Colonic mucosa (tissue), 4 donors: ENCODE results near the gene GMFB. TPM values are rescaled to one million over a fixed set of nuclear protein-coding genes. Genes with fewer than 3 reads are reported as not detected.

Experiments used
- DNase-seq: peaks from one replicate; pipeline ENCODE4 v3.0.0-alpha.2; 2020
- H3K27ac ChIP-seq: fragments of 200-600 bp; one replicate; pipeline ENCODE4 v1.8.0; 2021
- H3K27me3 ChIP-seq: fragments of 200-600 bp; one replicate; pipeline ENCODE4 v1.8.0; 2021
- H3K36me3 ChIP-seq: fragments of 200-600 bp; one replicate; pipeline ENCODE4 v1.8.0; 2021
- H3K4me1 ChIP-seq: fragments of 200-600 bp; one replicate; pipeline ENCODE4 v1.8.0; 2021; ENCODE audit warnings: mild to moderate bottlenecking
- H3K4me3 ChIP-seq: fragments of 200-600 bp; one replicate; pipeline ENCODE4 v1.8.0; 2021
- H3K9ac ChIP-seq, 2 donors: one replicate each; pipeline ENCODE4 v1.7.0; 2013; ENCODE audit warnings: control low read depth in 2 of 2, low read depth in 2 of 2, low read length in 2 of 2
- H3K9me3 ChIP-seq: fragments of 200-600 bp; one replicate; pipeline ENCODE4 v1.8.0; 2021
- CTCF ChIP-seq: fragments of 200-600 bp; IDR thresholded peaks from one replicate; pipeline ENCODE4 v1.8.0; 2022; ENCODE audit warnings: antibody characterized with exemption, mild to moderate bottlenecking
- intact Hi-C: fragments of 100-400 bp; cut with DNase I; formaldehyde crosslinking; loops from one replicate; pipeline ENCODE4 v1.14.1; 2022
- total RNA-seq, 2 donors: library from RNA; stranded (reverse); fragmentation: NEBNext Ultra II Directional in 1 of 2; extraction: Animal tissue kit (Norgen Biotek cat#: 25700) in 1 of 2; gene quantifications; one replicate each; pipeline ENCODE4 v1.2.1, GENCODE V29; 2021
- donor health status: healthy.
- donor health status: DM: no; HTN: no; CAD: no.
- donor health status: DM: no; HTN: no; CAD: no.

Gene GMFB
- total RNA-seq, 2 donors from 2014 or later = 67.8 to 85.7 TPM

DNA sequence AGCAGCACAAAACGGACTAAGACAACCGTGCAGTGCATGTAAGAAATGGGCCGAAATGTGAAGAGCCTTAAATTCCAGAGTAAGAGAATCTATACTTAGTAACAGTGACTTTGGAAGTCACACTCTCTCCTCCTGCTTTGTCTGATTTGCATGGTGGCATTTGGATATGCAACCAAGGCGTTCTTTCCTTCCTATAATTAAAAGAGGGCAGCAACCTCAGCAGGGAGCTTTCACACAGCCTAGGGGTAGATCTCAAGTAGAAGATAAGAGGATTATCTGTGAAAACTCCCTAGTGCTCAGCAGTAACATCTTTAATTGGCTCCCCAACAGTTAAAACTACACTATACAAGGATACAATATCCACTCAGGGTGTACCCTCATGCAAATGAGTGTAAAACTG lies 16.5 kb downstream of the GMFB start:
- Histone ChIP-seq H3K27me3 (no peaks in the 10 kb centered on the region), H3K4me3 (no peak overlapping the region), H3K4me1 (no peaks in the 10 kb centered on the region), H3K36me3 (no peaks in the 10 kb centered on the region), H3K27ac (no peak overlapping the region), H3K9ac (no peak overlapping the region), H3K9me3 (no peaks in the 10 kb centered on the region)
- no peak for DNase-seq
- intact Hi-C loops = no loop called here
- no peak for TF ChIP-seq CTCF

DNA sequence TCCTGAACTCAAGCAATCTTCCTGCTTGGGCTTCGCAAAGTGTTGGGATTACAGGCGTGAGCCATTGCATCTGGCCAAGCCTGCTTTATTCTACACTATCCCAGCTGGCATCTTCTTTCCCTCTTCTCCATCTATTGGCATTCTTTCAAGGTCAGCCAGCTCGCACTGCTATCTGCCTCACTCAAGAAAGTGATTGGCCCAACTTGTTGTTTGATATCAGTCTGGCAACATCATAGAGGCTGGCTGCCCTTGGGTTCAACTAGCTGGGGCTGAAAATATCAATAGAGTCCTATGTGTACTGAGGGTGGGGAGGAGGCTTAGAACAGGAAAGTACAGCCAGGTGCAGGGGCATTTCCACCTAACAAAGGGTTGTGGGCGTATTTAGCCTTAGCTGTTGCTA lies 17.1 kb downstream of the GMFB start:
- no peaks in the 10 kb centered on the region for H3K4me1 ChIP-seq
- H3K27me3 ChIP-seq = no peaks in the 10 kb centered on the region
- no peak overlapping the region for H3K27ac ChIP-seq
- H3K4me3 ChIP-seq = no peak overlapping the region
- intact Hi-C loops = no loop called here
- no peaks in the 10 kb centered on the region for H3K9me3 ChIP-seq
- no peak overlapping the region for H3K9ac ChIP-seq
- no peak for DNase-seq
- H3K36me3 ChIP-seq = no peaks in the 10 kb centered on the region
- no peak for TF ChIP-seq CTCF

- no peaks in the 10 kb centered on the region for H3K36me3 ChIP-seq
- DNase-seq = peak; percentile 64
- no peaks in the 10 kb centered on the region for H3K27me3 ChIP-seq
- TF ChIP-seq CTCF = no peak
- H3K9me3 ChIP-seq = no peaks in the 10 kb centered on the region
- H3K4me3 ChIP-seq = no peak overlapping the region
- no peaks in the 10 kb centered on the region for H3K4me1 ChIP-seq
- intact Hi-C loops = no loop called here
- no peak overlapping the region for H3K9ac ChIP-seq
- H3K27ac ChIP-seq = no peak overlapping the region
Measured at GRCh38 chr14:54470701-54471100, 18.1 kb downstream of the GMFB start.

DNA sequence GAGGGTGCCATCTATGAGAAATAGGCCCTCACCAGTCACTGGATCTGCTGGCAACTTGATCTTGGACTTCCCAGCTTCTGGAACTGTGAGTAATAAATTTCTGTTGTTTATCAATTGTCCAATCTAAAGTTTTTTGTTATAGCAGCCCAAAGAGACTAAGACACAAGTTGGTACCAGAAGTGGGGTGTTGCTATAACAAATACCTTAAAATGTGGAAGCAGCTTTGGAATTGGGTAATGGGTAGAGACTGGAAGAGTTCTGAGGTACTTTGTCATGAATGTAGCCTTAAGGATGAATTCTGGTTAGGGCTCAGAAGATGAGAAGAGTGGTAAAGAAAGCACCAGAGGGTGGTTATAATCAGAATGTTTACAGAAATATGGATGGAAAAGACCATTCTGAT lies 21.5 kb downstream of the GMFB start:
- Histone ChIP-seq H3K36me3 (no peaks in the 10 kb centered on the region), H3K4me1 (no peaks in the 10 kb centered on the region), H3K27me3 (no peaks in the 10 kb centered on the region), H3K9me3 (no peaks in the 10 kb centered on the region), H3K27ac (no peak overlapping the region), H3K4me3 (no peak overlapping the region), H3K9ac (no peak overlapping the region)
- intact Hi-C loops = no loop called here
- TF ChIP-seq CTCF = no peak
- DNase-seq = no peak

GRCh38 chr14:54465654-54466053 lies 23.1 kb downstream of the GMFB start:
- H3K4me3 ChIP-seq = no peak overlapping the region
- no peaks in the 10 kb centered on the region for H3K27me3 ChIP-seq
- no peaks in the 10 kb centered on the region for H3K4me1 ChIP-seq
- intact Hi-C loops = no loop called here
- H3K9ac ChIP-seq = no peak overlapping the region
- H3K9me3 ChIP-seq = no peaks in the 10 kb centered on the region
- no peak for DNase-seq
- H3K27ac ChIP-seq = no peak overlapping the region
- no peaks in the 10 kb centered on the region for H3K36me3 ChIP-seq
- no peak for TF ChIP-seq CTCF

GRCh38 chr14:54462048-54462447 lies 26.7 kb downstream of the GMFB start:
- Histone ChIP-seq H3K27me3 (no peaks in the 10 kb centered on the region), H3K4me3 (no peak overlapping the region), H3K9ac (no peak overlapping the region), H3K36me3 (no peaks in the 10 kb centered on the region), H3K27ac (no peak overlapping the region), H3K4me1 (no peaks in the 10 kb centered on the region), H3K9me3 (no peaks in the 10 kb centered on the region)
- intact Hi-C loops = no loop called here
- DNase-seq = no peak
- no peak for TF ChIP-seq CTCF
